ENCODE results near the gene TMEM139. TPM values are rescaled to one million over a fixed set of nuclear protein-coding genes. Genes with fewer than 3 reads are reported as not detected.

TMEM139 gene
- total RNA-seq, 1 experiment from 2014 or later = 1.5 TPM

DNA sequence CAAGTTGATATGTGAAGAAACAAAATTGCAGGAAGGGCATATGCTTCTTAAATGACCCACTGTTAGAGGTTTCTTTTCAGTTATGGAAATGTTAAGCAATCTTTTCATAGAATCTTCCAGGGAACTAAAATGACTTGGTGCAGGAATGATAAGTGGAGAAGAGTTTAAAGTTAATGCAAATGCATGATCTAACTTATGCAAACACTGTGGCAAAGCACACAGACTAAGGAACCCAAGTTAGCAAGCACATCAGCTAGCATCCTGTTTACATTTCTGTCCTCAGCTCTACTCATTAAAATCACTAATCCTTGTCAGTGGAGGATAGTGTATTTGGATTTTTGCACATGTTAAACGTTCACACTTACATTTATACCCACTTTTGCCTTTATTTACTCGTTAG, 40.5 kb downstream of the TMEM139 start:
- no peak for TF ChIP-seq ZNF416 (CRISPR knock-in tag; IDR thresholded peaks at IDR 0.05)
- TF ChIP-seq KAT7 (CRISPR knock-in tag; IDR thresholded peaks at IDR 0.05; ENCODE audit: borderline replicate concordance) = no peak
- no peak for TF ChIP-seq SMAD3 (CRISPR knock-in tag; IDR thresholded peaks at IDR 0.05; ENCODE audit: borderline replicate concordance)
- TF ChIP-seq TEAD4 (CRISPR knock-in tag; IDR thresholded peaks at IDR 0.05) = no peak
- no peak for TF ChIP-seq RELA (CRISPR knock-in tag; IDR thresholded peaks at IDR 0.05; ENCODE audit: borderline replicate concordance)
- TF ChIP-seq ZNF232 (CRISPR knock-in tag; IDR thresholded peaks at IDR 0.05) = no peak
- TF ChIP-seq MYBL2 (CRISPR knock-in tag; IDR thresholded peaks at IDR 0.05) = no peak
- DNase-seq (ENCODE audit: low spot score) = no peak
- ChIA-PET CTCF (interaction anchor here (1.1 to 3.0 kb wide), 2 partner anchors 20 to 55 kb away, joined by 3 to 12 read pairs; no protein-coding TSS in a partner anchor), POLR2A (no interaction called here)
- Mint-ChIP-seq H3K36me3 (no peaks in the 10 kb centered on the region), H3K27me3 (ENCODE audit: low read depth) (no peaks in the 10 kb centered on the region), H3K27ac (no peak overlapping the region), H3K4me1 (peaks cover 33% of the 10 kb centered on the region), H3K9me3 (no peaks in the 10 kb centered on the region), H3K4me3 (no peak overlapping the region)
- ATAC-seq = no peak

GRCh38 chr7:143327903-143328302, 43.1 kb downstream of the TMEM139 start:
- CTCF ChIA-PET = interaction anchor here (1.3 to 2.1 kb wide), 2 partner anchors 18 to 60 kb away, joined by 5 to 8 read pairs; no protein-coding TSS in a partner anchor
- peaks cover 33% of the 10 kb centered on the region for H3K4me1 Mint-ChIP-seq
- H3K9me3 Mint-ChIP-seq = no peaks in the 10 kb centered on the region
- ATAC-seq (no peak), DNase-seq (ENCODE audit: low spot score) (no peak)
- no peaks in the 10 kb centered on the region for H3K27me3 Mint-ChIP-seq (ENCODE audit: low read depth)
- POLR2A ChIA-PET = interaction anchor here (0.8 to 0.9 kb wide), 2 partner anchors 18 to 818 kb away, joined by 3 read pairs; no protein-coding TSS in a partner anchor
- H3K27ac Mint-ChIP-seq = no peak overlapping the region
- H3K4me3 Mint-ChIP-seq = no peak overlapping the region
- H3K36me3 Mint-ChIP-seq = no peaks in the 10 kb centered on the region
- TF ChIP-seq OVOL2 (CRISPR knock-in tag; IDR thresholded peaks at IDR 0.05; ENCODE audit: borderline replicate concordance) = no peak
- TF ChIP-seq, protein P1, sequence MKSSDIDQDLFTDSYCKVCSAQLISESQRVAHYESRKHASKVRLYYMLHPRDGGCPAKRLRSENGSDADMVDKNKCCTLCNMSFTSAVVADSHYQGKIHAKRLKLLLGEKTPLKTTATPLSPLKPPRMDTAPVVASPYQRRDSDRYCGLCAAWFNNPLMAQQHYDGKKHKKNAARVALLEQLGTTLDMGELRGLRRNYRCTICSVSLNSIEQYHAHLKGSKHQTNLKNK (CRISPR knock-in tag; IDR thresholded peaks at IDR 0.05) = no peak
- TF ChIP-seq, protein P2, sequence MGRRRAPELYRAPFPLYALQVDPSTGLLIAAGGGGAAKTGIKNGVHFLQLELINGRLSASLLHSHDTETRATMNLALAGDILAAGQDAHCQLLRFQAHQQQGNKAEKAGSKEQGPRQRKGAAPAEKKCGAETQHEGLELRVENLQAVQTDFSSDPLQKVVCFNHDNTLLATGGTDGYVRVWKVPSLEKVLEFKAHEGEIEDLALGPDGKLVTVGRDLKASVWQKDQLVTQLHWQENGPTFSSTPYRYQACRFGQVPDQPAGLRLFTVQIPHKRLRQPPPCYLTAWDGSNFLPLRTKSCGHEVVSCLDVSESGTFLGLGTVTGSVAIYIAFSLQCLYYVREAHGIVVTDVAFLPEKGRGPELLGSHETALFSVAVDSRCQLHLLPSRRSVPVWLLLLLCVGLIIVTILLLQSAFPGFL (CRISPR knock-in tag; IDR thresholded peaks at IDR 0.05; ENCODE audit: borderline replicate concordance) = no peak
- no peak for TF ChIP-seq ESRRA (CRISPR knock-in tag; IDR thresholded peaks at IDR 0.05; ENCODE audit: borderline replicate concordance)
- no peak for TF ChIP-seq NR2C2 (CRISPR knock-in tag; IDR thresholded peaks at IDR 0.05)
- no peak for TF ChIP-seq ZNF532 (CRISPR knock-in tag; IDR thresholded peaks at IDR 0.05; ENCODE audit: borderline replicate concordance)
- no peak for TF ChIP-seq ZNF219 (CRISPR knock-in tag; IDR thresholded peaks at IDR 0.05; ENCODE audit: borderline replicate concordance)
- TF ChIP-seq, protein P3, sequence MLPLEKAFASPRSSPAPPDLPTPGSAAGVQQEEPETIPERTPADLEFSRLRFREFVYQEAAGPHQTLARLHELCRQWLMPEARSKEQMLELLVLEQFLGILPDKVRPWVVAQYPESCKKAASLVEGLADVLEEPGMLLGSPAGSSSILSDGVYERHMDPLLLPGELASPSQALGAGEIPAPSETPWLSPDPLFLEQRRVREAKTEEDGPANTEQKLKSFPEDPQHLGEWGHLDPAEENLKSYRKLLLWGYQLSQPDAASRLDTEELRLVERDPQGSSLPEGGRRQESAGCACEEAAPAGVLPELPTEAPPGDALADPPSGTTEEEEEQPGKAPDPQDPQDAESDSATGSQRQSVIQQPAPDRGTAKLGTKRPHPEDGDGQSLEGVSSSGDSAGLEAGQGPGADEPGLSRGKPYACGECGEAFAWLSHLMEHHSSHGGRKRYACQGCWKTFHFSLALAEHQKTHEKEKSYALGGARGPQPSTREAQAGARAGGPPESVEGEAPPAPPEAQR (CRISPR knock-in tag; IDR thresholded peaks at IDR 0.05) = no peak
- no peak for TF ChIP-seq ZNF281 (CRISPR knock-in tag; IDR thresholded peaks at IDR 0.05)
- no peak for TF ChIP-seq NR1H2 (CRISPR knock-in tag; IDR thresholded peaks at IDR 0.05)
